Stimulated activated CD8-positive, alpha-beta memory T cell treated with anti-CD3 and anti-CD28 coated beads, Interleukin-4, amount 100 ng/mL, for 48 hours (primary cell): ENCODE measurements around the gene TMC5.
"Not testable (repeated sequence)": the region's sequence is repeated elsewhere in the genome, so short reads cannot be mapped to it uniquely, and the experiment has no call there.

Source experiments
- DNase-seq: peaks from one replicate; pipeline ENCODE4 v3.0.0-alpha.2; 2020

The TMC5 gene

DNA sequence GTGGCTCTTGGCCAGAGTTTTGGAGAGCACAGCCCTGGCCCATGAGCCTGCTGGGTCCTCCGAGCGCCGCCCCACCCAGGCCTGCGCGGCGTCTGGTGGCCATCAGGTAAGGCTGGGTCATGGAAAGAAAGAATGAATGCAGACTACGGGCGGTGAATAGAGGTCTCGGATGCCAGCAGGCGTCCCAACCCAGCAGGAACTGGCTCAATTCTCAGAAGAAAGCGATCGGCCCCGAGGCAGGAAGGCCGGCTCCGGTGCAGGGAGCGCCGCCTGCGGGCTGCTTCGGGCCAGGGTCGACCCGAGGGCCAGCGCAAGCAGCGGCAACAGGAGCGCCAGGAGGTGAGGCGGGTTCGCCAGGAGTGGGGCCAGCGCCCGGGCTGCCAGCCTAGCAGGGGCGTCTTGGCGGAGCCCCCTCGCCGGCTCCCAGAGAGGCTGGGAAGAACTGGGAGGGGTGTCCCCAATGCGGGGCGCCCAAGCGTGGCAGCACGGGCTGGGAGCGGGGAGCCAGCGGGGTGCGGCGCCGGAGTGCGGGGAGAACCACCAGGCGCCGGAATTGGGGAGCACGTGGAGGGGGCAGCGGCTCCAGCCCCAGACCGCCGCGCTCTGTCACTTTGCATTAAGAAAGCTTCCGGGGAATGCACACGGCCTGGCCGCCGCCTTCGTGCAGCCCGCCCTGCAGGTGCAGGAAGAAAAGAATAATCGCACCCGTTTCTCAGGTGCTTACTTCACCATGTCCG is 7.1 kb upstream of the TMC5 start:
- DNase-seq = peak; percentile 24

DNA sequence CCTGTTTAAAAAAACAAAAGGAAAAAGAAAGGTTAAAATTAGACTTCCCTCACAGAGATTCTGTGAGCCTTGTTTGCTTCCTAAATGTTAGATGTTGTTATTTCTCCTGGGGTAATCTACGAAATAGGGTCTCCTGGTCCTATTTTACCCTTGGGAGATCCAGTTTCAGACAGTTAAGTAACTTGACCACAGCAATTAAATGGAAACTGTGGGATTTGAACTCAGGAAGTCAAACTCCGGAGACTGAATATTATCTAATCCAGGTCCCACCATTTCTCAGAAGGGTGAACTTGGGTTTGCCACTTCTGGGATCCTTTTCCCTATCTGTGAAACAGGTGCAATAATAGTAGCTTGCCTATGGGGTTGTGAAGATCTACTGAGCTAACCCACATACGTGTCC is 6.4 kb upstream of the TMC5 start:
- DNase-seq = no peak

DNA sequence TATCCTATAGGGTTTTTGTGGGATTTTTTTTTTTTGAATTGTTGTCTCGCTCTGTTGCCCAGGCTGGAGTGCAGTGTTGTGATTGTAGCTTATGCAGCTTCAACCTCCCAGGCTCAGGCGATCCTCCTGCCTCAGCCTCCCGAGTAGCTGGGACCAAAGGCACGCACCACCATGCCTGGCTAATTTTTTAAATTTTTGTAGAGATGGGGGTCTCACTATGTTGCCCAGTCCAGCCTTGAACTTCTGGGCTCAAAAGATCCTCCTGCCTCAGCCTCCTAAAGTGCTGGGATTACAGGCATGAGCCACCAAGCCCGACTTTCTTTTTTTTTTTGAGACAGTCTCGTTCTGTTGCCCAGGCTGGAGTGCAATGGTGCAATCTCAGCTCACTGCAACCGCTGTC is 5.6 kb upstream of the TMC5 start:
- DNase-seq = not testable (repeated sequence)

DNA sequence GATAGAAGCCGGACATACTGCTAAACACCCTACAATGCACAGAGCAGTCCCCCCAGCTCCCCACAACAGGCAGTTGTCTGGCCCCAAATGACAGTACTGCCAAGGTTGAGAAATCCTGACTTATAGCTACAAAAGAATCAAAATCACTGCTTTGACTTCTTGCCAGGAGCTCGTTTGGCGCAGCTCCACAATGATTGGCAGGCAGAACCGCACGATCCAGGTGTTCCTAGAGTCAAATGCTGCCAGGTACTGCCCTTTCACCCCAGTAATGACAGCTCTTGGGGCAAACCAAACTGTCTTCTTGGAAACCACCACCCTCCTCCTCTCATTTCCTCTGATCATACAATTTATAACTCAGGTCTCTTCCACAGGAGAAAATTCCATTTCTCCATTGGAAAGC is 2.2 kb upstream of the TMC5 start:
- no peak for DNase-seq

DNA sequence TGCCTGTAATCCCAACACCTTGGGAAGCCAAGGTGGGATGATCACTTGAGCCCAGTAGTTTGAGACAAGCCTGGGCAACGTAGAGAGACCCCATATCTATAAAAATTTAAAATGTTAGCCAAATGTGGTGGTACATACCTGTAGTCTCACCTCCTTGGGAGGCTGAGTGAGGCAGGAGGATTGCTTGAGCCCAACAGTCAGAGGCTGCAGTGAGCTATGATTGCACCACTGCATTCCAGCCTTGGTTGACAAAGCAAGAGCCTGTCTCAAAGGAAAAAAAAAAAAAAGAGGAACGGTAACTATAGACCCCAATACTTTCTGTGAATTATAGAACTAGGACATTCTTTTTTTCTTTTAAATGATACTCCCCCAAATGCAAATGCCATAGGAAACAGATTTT is 1.8 kb upstream of the TMC5 start:
- no peak for DNase-seq

DNA sequence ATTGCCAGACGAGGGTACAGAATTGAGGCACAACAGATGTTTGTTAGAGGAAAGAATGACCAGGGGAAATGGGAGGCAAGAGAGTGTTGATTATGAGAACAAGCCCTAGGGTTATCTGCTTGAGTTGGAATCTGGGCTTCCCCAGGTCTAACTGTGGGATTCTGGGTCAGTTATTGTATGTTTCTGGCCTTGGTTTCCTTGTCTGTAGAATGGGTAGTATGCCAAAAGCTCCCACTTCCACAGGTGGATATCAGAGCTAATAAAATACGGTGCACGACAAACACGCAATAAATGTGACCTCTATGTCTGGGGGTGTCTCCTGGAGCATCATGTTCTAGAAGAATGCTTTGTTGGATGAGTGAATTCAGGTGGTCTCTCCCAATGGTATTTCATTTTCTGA is 517 bp downstream of the TMC5 start:
- no peak for DNase-seq

DNA sequence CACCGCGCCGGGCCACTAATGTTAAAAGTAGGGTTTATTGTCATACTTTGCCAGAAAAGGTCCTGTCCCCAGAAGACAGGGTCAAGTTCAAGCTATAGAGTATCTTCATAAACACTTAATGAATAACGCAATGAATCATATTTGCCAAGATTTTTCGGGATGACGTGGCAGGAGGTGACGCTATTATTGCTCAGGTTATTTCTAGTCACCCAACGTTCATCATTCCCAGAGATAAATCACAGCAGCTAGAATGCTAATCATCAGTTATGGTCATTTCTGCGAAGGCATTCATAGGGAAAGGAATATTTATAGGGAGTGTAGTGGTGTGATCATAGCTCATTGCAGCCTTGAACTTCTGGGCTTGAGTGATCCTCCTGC is 2.0 kb downstream of the TMC5 start:
- no peak for DNase-seq

DNA sequence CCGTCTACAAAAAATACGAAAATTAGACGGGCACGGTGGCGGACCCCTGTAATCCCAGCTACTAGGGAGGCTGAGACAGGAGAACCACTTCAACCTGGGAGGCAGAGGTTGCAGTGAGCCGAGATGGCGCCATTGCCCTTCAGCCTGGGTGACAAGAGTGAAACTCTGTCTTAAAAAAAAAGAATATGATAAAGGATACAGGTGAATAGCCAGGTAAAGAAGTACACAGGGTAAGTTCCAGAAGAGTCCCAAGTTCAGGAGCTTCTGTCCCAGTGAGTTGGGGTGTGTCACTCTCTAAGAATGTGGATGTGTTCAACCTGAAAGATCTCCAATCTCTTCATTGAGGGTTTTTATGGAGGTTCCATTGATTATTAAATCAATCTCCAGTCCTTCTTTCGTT is 6.8 kb downstream of the TMC5 start:
- no peak for DNase-seq

DNA sequence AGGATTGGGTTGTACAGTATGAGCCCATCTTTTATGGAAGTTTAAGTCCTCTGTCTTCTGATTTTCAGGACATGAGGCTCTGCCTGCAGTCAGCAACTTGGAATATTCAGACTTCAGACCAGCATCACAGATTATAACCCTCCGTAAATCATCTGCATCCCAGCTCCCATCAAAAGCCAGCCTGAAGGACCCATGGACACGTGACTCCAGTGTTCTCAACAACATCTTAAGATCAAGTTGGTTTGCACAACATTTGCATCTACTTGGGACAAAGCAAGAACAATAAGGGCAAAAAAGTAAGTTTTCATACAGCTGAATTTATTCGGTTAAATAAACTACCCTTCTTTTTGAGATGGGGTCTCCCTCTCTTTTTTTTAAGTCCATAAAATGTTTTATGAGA is 12.7 kb downstream of the TMC5 start:
- no peak for DNase-seq

DNA sequence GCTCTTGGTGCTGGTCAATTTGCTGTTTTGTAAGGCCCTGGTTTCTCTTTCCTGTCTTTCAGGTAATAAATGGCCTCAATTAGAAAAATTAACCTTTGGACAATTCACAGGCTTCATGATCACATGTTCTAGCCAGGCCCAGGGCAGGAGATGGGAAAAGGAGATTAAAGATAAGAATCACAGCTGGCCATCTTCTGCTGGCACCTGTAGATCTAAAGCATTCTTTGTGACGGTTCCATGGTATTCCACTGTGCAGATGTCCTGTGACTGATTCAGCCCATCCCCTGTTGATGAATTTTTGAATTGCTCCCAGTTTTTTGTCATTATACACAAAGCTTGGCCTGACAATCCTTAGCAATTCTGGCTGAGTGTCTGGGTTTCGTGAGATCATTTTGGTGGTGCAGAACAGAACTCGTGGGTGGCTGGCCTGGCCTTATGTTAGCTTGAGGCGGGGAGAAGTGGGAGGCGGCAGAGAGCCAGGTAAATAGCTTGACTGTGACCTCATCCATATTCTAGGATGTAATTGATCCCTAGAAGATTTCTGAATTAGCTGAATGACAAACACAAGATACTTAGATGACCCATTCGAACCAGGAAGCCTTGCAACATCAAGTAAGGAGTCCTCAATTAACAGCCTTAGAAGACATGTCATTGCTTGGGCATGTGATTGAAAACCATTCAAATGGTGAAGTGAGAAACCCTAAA is 14.1 kb downstream of the TMC5 start:
- DNase-seq = no peak

DNA sequence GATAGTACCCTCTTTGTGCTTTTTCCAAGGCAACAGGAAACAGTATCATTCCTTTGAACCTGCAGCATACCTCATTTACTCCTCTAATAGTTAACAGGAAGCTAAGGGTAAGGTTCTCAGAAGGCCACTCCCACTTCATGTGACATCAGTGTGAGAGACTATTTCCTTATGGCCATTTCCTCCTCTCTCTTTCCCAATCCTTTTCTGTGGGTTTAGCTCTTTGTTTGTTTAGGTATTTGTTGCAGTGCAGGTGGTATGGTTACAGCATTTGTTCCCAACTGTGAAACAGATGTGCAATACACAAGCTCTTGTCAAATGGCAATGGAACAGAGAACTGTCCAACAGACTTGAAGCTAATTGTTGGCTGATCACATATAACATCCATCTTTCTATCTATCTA is 14.7 kb downstream of the TMC5 start:
- DNase-seq = no peak

DNA sequence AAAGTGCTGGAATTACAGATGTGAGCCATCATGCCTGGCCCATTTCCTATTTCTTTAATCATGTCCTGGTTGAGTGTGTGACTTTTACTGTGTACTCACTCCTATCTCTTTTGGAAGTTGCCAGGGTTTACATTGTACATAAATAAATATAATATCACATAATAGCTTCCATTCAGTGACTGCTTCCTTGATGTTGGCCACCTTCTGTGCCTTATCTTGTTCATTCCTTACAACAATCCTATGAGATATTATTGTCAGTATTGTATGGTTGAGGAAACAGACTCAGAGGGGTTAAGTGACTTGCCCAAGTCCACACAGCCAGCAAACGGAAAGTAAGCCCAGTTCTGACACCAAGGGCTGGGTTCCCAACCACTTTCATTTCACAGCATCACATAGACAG is 16.9 kb downstream of the TMC5 start:
- no peak for DNase-seq

DNA sequence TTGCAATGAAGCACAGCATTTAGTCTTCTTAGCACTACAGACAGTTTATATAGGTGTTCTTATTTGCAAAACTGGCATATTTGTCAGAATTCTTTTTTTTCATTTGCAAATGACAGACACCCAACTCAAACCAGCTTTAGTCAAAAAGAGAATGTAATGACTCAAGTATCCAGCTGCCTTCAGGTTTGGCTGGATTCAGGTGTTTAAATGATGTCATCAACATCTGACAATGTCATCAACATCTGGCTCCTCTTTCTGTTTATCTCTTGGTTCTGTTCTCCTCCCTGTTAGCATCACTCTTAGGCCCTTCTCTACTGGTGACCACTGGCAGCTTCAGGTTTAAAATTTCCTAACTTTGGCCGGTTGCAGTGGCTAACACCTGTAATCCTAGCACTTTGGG is 18.9 kb downstream of the TMC5 start:
- DNase-seq = no peak

DNA sequence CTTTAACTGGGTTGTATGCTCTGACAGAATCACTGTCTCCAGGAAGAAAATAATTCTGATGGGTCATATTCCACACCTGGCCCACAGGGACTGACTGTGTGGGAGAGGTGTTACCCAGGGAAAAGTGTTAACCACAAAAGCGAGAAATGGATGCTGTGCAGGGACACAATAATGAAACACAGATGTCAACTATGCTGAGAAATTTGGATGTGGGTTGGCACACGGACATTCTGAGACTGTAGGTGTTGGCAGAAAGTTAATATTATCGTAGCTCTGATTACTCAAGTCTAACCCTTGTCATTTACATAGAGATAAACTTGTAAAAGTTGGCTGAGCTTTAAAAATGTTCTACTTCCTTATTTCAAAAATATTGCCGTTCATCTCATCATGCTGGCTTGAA is 19.6 kb downstream of the TMC5 start:
- DNase-seq = no peak

DNA sequence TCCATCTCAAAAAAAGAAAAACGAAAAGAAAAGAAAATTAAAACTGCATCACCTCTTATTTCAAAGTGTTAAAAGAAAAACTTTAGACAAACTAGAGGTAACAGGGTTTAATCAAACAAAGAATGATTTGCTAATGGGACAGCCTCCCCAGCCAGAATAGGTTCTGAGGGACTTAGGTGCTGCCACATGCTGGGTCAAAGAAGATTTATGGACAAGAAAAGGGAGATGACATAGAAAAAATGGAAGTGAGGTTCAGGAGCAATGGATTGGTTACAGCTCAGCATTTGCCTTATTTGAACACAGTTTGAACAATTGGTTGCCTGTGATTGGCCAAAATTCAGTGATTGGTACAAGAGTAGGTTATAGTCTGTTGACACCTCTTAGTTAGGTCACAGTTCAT is 21.1 kb downstream of the TMC5 start:
- DNase-seq = no peak

DNA sequence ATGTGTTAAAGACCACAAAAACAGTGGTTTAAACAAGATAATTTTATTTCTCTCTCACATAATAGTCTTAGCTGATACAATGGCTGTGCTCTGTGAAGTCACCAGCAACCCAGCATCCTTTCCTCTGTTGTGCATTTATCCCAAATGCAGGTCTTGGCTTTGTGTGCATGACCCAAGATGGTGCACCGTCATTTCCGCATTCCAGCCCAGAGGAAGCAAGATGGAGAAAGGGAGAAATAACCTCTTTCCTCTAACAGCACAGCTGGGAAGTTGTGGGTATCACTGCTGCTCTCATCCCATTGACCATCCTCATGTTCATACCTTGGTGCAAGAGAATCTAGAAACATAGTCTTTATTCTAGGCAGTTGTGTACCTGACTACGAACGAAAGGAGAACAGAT is 21.8 kb downstream of the TMC5 start:
- no peak for DNase-seq

DNA sequence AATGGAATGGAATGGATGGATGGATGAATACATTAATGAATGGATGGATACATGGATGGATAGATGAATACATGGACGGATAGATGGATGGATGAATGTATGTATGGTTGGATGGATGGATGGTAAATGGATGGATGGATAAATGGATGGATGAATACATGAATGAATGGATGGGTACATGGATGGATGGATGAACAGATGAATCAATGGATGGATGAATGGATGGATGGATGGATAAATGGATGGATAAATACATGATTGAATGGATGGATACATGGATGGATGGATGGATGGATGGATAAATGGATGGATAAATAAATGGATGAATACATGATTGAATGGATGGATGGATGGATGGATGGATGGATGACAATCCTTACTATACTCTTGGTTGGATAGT is 26.0 kb downstream of the TMC5 start:
- no peak for DNase-seq

DNA sequence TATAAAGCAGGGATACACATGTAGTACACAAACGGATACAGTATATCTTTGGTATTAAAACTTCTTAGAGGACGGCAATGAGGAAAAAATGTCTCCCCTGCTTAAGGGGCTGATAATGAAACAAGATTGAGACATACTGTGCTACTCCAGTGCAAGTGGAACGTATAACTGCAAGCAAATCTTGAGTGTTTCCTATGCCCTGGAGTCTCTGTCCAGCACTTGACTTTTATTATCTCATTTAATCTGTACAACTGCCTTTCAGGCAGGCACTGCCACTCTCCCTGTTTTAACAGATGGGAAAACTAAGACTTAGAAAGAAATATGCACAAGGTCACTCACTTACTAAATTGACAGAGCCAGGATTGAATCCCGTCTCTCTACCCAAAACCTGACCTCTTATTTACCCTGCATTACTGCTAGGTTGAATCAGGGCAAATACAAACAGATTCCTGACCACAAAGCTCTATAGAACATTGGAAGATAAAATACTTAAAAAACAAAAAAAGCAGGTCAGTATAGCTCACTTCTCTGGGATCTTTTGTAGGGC is 28.7 kb downstream of the TMC5 start:
- no peak for DNase-seq

DNA sequence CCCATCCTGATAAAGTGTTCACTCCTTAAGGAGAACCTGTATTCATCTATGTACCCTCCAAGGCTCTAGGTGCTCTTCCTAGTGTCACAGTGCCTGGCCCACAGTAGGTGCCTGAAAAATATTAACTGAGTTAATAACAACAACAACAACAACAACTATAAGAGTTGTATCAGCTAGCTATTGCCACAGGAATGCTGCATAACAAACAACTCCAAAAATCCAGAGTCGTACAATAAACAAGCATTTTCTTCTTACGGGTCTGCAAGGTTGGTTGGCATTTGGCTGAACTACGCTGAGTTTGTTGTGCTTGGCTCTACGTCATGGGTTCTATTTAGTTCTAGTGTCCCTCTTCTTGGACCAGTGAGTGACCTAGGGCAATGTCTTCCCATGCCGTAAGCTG is 29.2 kb downstream of the TMC5 start:
- no peak for DNase-seq

DNA sequence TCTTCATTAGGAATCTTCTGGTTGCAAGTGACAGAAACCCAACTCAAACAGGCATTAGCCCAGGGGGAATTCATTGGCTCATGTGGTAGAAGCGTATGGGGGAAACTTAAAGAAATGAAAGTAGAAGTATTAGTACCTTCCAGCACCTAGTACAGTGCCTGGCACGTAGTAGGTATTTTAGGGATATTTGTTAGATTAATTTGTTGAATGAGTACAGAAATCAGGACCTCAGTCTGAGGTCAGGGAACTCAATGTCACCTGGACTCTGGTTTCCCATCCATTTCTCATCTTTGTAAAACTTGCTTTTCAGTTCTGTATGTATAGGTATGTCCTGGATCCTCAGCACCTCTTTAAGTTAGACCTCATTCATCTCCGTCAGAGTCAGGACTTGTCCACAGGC is 32.5 kb downstream of the TMC5 start:
- no peak for DNase-seq

DNA sequence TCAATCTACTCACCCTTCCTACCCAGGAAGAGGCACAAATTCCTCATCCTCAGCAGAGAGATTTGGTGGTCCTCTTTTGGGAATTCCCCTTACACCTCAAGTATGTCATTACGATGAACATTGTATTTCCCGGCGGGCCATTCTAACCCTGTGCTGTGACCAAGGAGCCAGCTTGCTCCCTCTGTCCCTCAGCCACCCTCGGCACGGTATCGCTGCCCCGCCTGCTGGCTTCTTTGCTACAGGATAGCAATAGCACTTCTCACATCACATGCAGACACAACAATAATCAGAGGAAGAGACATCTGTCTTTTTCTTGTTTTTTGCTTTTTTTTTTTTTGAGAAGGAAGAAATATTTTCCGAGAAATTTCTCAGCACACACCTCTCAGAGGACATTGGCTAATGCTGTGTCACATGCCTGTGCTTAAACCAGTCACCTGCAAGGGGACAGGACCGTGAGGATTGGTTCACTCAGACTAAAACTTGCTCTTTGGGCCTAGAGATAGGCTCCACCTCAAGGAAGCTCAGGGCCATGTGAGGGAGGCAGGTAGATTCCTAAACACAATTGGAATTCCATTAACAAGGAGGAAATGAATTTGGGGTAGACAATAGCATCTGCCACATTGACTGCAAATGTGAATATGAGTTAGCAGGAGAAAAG is 41.2 kb downstream of the TMC5 start:
- DNase-seq = no peak

DNA sequence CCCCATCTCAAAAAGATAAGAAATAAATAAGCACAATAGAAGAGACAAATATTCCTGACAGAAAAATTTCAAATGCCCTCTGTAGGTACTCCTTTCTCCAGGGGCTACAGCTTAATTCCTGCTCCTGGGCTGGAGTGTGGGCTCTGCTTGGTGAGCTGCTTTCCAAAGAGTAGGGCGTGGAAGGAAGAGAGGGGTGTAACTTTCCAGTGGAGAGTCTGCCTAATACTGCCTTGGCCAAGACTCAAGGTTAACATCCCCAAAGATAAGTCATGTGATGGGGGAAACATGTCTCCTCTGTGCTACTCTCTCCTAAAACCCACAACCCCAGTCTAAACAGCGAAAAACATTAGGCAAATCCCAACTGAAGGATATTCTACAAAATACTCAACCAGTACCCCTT is 42.7 kb downstream of the TMC5 start:
- no peak for DNase-seq

DNA sequence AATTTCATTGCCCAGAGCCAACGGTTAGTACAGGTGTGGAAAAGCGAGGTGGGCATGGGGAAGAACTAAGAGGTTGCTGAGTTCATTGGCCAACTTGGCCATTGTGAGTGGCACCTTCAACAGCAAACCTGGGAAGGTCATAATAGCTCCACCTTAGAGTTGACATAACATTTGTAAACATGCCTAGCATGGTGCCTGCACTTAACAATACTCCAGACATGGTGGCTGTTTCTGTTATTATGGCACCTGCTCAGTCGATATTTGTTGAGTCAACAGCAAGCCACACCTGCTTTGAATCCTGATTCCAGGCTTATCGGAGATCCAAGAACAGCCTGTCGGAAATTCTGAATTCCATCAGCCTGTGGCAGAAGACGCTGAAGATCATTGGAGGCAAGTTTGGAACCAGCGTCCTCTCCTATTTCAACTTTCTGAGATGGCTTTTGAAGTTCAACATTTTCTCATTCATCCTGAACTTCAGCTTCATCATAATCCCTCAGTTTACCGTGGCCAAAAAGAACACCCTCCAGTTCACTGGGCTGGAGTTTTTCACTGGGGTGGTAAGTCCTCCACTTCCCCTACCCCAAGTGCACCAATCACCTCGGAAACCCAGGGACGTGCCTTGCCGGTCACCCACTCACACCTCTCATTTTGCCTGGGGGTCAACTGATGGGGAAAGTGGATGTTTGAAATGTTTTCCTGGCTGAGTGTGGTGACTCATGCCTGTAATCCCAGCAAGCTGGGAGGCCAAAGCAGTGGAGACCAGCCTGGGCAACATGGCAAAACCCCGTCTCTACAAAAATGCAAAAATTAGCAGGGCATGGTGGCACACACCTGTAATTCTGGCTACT is 46.0 kb downstream of the TMC5 start:
- no peak for DNase-seq
